ENCODE data around the gene OLFML2A. TPM values are rescaled to one million over a fixed set of nuclear protein-coding genes. Genes with fewer than 3 reads are reported as not detected.

OLFML2A gene
- polyA plus RNA-seq, 2 of the 4 experiments (the other 2 are of a cell fraction), result 8.2 to 14.5 TPM

- FAIRE-seq (no peak), ATAC-seq (peak; percentile 8 to 52; a peak in 3 of 6 replicates), DNase-seq (ENCODE audit: low read depth in 1 of 2, low spot score in 1 of 2) (peak; percentile 83 to 88)
- no peaks in the 10 kb centered on the region for H3K9me3 ChIP-seq
- ChIA-PET CTCF (interaction anchor here (0.6 to 37.7 kb wide), 22 partner anchors 8 to 612 kb away, joined by 3 to 2512 read pairs (median 4); partner anchors contain the start of genes ARPC5L, RPL35 and WDR38), POLR2A (interaction anchor here (0.6 to 1.1 kb wide), 2 partner anchors 78 to 82 kb away, joined by 3 to 4 read pairs; no protein-coding TSS in a partner anchor)
- peaks cover 28% of the 10 kb centered on the region for H3K4me1 ChIP-seq
- no peak overlapping the region for H3K4me3 ChIP-seq
- WGBS (ENCODE audit: missing lambda C conversion rate), result 25% methylated on average over 15 of the region's 15 CpGs
- H3K27ac ChIP-seq, result peak overlapping the region; percentile 12 to 32; a peak in 1 of 6 replicates
- TF ChIP-seq, protein P1, sequence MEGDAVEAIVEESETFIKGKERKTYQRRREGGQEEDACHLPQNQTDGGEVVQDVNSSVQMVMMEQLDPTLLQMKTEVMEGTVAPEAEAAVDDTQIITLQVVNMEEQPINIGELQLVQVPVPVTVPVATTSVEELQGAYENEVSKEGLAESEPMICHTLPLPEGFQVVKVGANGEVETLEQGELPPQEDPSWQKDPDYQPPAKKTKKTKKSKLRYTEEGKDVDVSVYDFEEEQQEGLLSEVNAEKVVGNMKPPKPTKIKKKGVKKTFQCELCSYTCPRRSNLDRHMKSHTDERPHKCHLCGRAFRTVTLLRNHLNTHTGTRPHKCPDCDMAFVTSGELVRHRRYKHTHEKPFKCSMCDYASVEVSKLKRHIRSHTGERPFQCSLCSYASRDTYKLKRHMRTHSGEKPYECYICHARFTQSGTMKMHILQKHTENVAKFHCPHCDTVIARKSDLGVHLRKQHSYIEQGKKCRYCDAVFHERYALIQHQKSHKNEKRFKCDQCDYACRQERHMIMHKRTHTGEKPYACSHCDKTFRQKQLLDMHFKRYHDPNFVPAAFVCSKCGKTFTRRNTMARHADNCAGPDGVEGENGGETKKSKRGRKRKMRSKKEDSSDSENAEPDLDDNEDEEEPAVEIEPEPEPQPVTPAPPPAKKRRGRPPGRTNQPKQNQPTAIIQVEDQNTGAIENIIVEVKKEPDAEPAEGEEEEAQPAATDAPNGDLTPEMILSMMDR (IDR thresholded peaks at IDR 0.05), result peak; percentile 88
- TF ChIP-seq CBX2 (IDR thresholded peaks at IDR 0.05; ENCODE audit: borderline replicate concordance, low read depth) (no peak), EP300 (IDR thresholded peaks at IDR 0.05) (no peak), FOSL2 (IDR thresholded peaks at IDR 0.05) (no peak), FOSL2 (CRISPR knock-in tag; IDR thresholded peaks at IDR 0.05) (no peak), KDM5A (IDR thresholded peaks at IDR 0.05) (no peak), JUNB (IDR thresholded peaks at IDR 0.05) (no peak), SMC3 (IDR thresholded peaks at IDR 0.05) (peak; percentile 95), MAX (IDR thresholded peaks at IDR 0.05) (no peak), ZNF302 (CRISPR knock-in tag; IDR thresholded peaks at IDR 0.05) (no peak), RNF2 (IDR thresholded peaks at IDR 0.05; ENCODE audit: borderline replicate concordance, low read depth) (no peak), RFX5 (IDR thresholded peaks at IDR 0.05) (no peak), CBX8 (IDR thresholded peaks at IDR 0.05) (no peak), RAD21 (conservative IDR thresholded peaks at IDR 0.05 in 1 of 2, IDR thresholded peaks at IDR 0.05 in 1 of 2) (peak; percentile 88 to 93)
- TF ChIP-seq, protein P2, sequence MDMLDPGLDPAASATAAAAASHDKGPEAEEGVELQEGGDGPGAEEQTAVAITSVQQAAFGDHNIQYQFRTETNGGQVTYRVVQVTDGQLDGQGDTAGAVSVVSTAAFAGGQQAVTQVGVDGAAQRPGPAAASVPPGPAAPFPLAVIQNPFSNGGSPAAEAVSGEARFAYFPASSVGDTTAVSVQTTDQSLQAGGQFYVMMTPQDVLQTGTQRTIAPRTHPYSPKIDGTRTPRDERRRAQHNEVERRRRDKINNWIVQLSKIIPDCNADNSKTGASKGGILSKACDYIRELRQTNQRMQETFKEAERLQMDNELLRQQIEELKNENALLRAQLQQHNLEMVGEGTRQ (IDR thresholded peaks at IDR 0.05), result no peak
- peak overlapping the region; percentile 36; the same call in 2 of the 3 replicates for H3K4me2 ChIP-seq
Observed at GRCh38 chr9:124774129-124774978, 2.6 kb upstream of the OLFML2A start.

GRCh38 chr9:124776618-124776953 lies 347 bp upstream of the OLFML2A start:
- DNase-seq (ENCODE audit: low read depth in 1 of 2, low spot score in 1 of 2), result no peak
- POLR2A ChIA-PET, result interaction anchor here (1.1 to 2.1 kb wide), 3 partner anchors 64 to 86 kb away, joined by 3 to 12 read pairs (median 9); partner anchors contain the start of genes ARPC5L and WDR38
- Histone ChIP-seq H3K4me1 (peaks cover 48% of the 10 kb centered on the region), H3K4me3 (peak overlapping the region; percentile 67), H3K9me3 (no peaks in the 10 kb centered on the region), H3K27ac (peak overlapping the region; percentile 81 to 88), H3K4me2 (peak overlapping the region; percentile 94)
- WGBS (ENCODE audit: missing lambda C conversion rate), result 57% methylated on average over 12 of the region's 12 CpGs
- ATAC-seq, result no peak
- CTCF ChIA-PET, result interaction anchor here (0.8 to 37.7 kb wide), 12 partner anchors 8 to 603 kb away, joined by 3 to 2512 read pairs (median 4); partner anchors contain the start of genes ARPC5L, RPL35 and WDR38
- no peak for FAIRE-seq
- TF ChIP-seq PHF8 (IDR thresholded peaks at IDR 0.05; ENCODE audit: borderline replicate concordance, low read depth) (no peak), KDM5A (IDR thresholded peaks at IDR 0.05) (no peak), FOSB (CRISPR knock-in tag; IDR thresholded peaks at IDR 0.05) (no peak), POLR2AphosphoS2 (conservative IDR thresholded peaks at IDR 0.05; ENCODE audit: low read length) (no peak), RCOR1 (IDR thresholded peaks at IDR 0.05; ENCODE audit: low read depth, low read length) (no peak), RFX5 (IDR thresholded peaks at IDR 0.05) (no peak), CBX2 (IDR thresholded peaks at IDR 0.05; ENCODE audit: borderline replicate concordance, low read depth) (no peak), ZC3H11A (IDR thresholded peaks at IDR 0.05) (no peak), SREBF2 (IDR thresholded peaks at IDR 0.05) (no peak), FOXS1 (CRISPR knock-in tag; IDR thresholded peaks at IDR 0.05) (no peak), JUNB (IDR thresholded peaks at IDR 0.05) (no peak)
- TF ChIP-seq, protein P3, sequence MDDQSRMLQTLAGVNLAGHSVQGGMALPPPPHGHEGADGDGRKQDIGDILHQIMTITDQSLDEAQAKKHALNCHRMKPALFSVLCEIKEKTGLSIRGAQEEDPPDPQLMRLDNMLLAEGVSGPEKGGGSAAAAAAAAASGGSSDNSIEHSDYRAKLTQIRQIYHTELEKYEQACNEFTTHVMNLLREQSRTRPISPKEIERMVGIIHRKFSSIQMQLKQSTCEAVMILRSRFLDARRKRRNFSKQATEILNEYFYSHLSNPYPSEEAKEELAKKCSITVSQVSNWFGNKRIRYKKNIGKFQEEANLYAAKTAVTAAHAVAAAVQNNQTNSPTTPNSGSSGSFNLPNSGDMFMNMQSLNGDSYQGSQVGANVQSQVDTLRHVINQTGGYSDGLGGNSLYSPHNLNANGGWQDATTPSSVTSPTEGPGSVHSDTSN (IDR thresholded peaks at IDR 0.05), result no peak
- TF ChIP-seq, protein P4, sequence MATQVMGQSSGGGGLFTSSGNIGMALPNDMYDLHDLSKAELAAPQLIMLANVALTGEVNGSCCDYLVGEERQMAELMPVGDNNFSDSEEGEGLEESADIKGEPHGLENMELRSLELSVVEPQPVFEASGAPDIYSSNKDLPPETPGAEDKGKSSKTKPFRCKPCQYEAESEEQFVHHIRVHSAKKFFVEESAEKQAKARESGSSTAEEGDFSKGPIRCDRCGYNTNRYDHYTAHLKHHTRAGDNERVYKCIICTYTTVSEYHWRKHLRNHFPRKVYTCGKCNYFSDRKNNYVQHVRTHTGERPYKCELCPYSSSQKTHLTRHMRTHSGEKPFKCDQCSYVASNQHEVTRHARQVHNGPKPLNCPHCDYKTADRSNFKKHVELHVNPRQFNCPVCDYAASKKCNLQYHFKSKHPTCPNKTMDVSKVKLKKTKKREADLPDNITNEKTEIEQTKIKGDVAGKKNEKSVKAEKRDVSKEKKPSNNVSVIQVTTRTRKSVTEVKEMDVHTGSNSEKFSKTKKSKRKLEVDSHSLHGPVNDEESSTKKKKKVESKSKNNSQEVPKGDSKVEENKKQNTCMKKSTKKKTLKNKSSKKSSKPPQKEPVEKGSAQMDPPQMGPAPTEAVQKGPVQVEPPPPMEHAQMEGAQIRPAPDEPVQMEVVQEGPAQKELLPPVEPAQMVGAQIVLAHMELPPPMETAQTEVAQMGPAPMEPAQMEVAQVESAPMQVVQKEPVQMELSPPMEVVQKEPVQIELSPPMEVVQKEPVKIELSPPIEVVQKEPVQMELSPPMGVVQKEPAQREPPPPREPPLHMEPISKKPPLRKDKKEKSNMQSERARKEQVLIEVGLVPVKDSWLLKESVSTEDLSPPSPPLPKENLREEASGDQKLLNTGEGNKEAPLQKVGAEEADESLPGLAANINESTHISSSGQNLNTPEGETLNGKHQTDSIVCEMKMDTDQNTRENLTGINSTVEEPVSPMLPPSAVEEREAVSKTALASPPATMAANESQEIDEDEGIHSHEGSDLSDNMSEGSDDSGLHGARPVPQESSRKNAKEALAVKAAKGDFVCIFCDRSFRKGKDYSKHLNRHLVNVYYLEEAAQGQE (IDR thresholded peaks at IDR 0.05), result no peak
- TF ChIP-seq, protein P5, sequence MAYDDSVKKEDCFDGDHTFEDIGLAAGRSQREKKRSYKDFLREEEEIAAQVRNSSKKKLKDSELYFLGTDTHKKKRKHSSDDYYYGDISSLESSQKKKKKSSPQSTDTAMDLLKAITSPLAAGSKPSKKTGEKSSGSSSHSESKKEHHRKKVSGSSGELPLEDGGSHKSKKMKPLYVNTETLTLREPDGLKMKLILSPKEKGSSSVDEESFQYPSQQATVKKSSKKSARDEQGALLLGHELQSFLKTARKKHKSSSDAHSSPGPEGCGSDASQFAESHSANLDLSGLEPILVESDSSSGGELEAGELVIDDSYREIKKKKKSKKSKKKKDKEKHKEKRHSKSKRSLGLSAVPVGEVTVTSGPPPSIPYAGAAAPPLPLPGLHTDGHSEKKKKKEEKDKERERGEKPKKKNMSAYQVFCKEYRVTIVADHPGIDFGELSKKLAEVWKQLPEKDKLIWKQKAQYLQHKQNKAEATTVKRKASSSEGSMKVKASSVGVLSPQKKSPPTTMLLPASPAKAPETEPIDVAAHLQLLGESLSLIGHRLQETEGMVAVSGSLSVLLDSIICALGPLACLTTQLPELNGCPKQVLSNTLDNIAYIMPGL (CRISPR knock-in tag; IDR thresholded peaks at IDR 0.05; ENCODE audit: borderline replicate concordance), result no peak

All from A549 (cell line).